Activated CD8-positive, alpha-beta memory T cell treated with anti-CD3 and anti-CD28 coated beads, Interleukin-2, amount 50 U/mL, for 4 hours (primary cell): ENCODE results near the gene SH3PXD2A.

Experiments
- DNase-seq: peaks from one replicate; pipeline ENCODE4 v3.0.0-alpha.2; 2020

SH3PXD2A gene

GRCh38 chr10:103571656-103571975, 283.8 kb downstream of the SH3PXD2A start:
- DNase-seq, result no peak

GRCh38 chr10:103570844-103571655, 284.3 kb downstream of the SH3PXD2A start:
- DNase-seq, result no peak

- DNase-seq, result no peak
These were observed 285.5 kb downstream of the SH3PXD2A start for GRCh38 chr10:103569896-103570295.

GRCh38 chr10:103568505-103568904, 286.9 kb downstream of the SH3PXD2A start:
- no peak for DNase-seq

GRCh38 chr10:103566536-103566935, 288.8 kb downstream of the SH3PXD2A start:
- no peak for DNase-seq

GRCh38 chr10:103564776-103565520, 290.4 kb downstream of the SH3PXD2A start:
- DNase-seq, result peak; percentile 34

GRCh38 chr10:103564116-103564501, 291.3 kb downstream of the SH3PXD2A start:
- DNase-seq, result no peak

- DNase-seq, result no peak
These were observed 291.9 kb downstream of the SH3PXD2A start for GRCh38 chr10:103563231-103564115.

- no peak for DNase-seq
These were observed 293.0 kb downstream of the SH3PXD2A start for GRCh38 chr10:103562383-103562782.

- DNase-seq, result no peak
These were observed 294.5 kb downstream of the SH3PXD2A start for GRCh38 chr10:103560886-103561285.

GRCh38 chr10:103559776-103560175, 295.6 kb downstream of the SH3PXD2A start:
- no peak for DNase-seq

- DNase-seq, result no peak
These were observed 296.5 kb downstream of the SH3PXD2A start for GRCh38 chr10:103558911-103559310.

GRCh38 chr10:103557455-103557854, 297.9 kb downstream of the SH3PXD2A start:
- no peak for DNase-seq

GRCh38 chr10:103556383-103557007, 298.9 kb downstream of the SH3PXD2A start:
- no peak for DNase-seq

- DNase-seq, result no peak
These were observed 299.7 kb downstream of the SH3PXD2A start for GRCh38 chr10:103555712-103556111.

GRCh38 chr10:103555325-103555649, 300.1 kb downstream of the SH3PXD2A start:
- no peak for DNase-seq

GRCh38 chr10:103554488-103555324, 300.7 kb downstream of the SH3PXD2A start:
- no peak for DNase-seq

- no peak for DNase-seq
These were observed 301.5 kb downstream of the SH3PXD2A start for GRCh38 chr10:103553743-103554487.

GRCh38 chr10:103552856-103553742, 302.3 kb downstream of the SH3PXD2A start:
- DNase-seq, result no peak
